WTC11 (cell line): Measurements from ENCODE around the gene FA2H. TPM values are rescaled to one million over a fixed set of nuclear protein-coding genes. Genes with fewer than 3 reads are reported as not detected.

ENCODE experiments used
- ATAC-seq: fragments of 200-7000 bp; cut with Tn5 transposase; 2 replicates; pipeline ENCODE4 v1.10.0; 2021; ENCODE audit warnings: mild to moderate bottlenecking, moderate library complexity
- CTCF ChIA-PET: fragments of 300-600 bp; sonication (Branson Sonifier 250); formaldehyde crosslinking; loops from one replicate; lab custom pipeline; 2021; ENCODE audit warnings: antibody characterized with exemption; lab: Charles Lee
- POLR2A ChIA-PET: fragments of 350-600 bp; sonication (Branson Sonifier 250); formaldehyde crosslinking; loops from one replicate; lab custom pipeline; 2021; ENCODE audit warnings: antibody characterized with exemption; lab: Charles Lee
- DNase-seq: peaks from one replicate; pipeline ENCODE4 v3.0.0; 2021; ENCODE audit warnings: low spot score
- H3K27ac Mint-ChIP-seq: 2 replicates; pipeline ENCODE4 v1.8.0; 2021; ENCODE audit warnings: mixed read lengths
- H3K27me3 Mint-ChIP-seq: 2 replicates; pipeline ENCODE4 v1.8.0; 2021; ENCODE audit warnings: low read depth, mild to moderate bottlenecking, moderate library complexity, mixed read lengths
- H3K36me3 Mint-ChIP-seq: 2 replicates; pipeline ENCODE4 v1.8.0; 2021; ENCODE audit warnings: mixed read lengths
- H3K4me1 Mint-ChIP-seq: 2 replicates; pipeline ENCODE4 v1.8.0; 2022; ENCODE audit warnings: mixed read lengths
- H3K4me3 Mint-ChIP-seq: 2 replicates; pipeline ENCODE4 v1.8.0; 2021; ENCODE audit warnings: mild to moderate bottlenecking, moderate library complexity, mixed read lengths
- H3K9me3 Mint-ChIP-seq: 2 replicates; pipeline ENCODE4 v1.8.0; 2021; ENCODE audit warnings: mixed read lengths
- AFF4 ChIP-seq: sonication (generic); formaldehyde crosslinking; IDR thresholded peaks from 2 replicates; pipeline ENCODE4 v1.8.1; 2023; ENCODE audit warnings: mild to moderate bottlenecking, missing genetic modification reagents, borderline replicate concordance
- ATF6 ChIP-seq: sonication (generic); formaldehyde crosslinking; IDR thresholded peaks from 2 replicates; pipeline ENCODE4 v1.8.1; 2023; ENCODE audit warnings: mild to moderate bottlenecking, missing genetic modification reagents
- CTCF ChIP-seq: fragments of 200-600 bp; IDR thresholded peaks from 2 replicates; pipeline ENCODE4 v1.8.0; 2022; ENCODE audit warnings: antibody characterized with exemption
- E2F5 ChIP-seq: sonication (generic); formaldehyde crosslinking; IDR thresholded peaks from 2 replicates; pipeline ENCODE4 v1.8.1; 2022; ENCODE audit warnings: mild to moderate bottlenecking, moderate library complexity, missing genetic modification reagents
- EMX1 ChIP-seq: fragments of 250-450 bp; sonication (Bioruptor Pico); IDR thresholded peaks from 2 replicates; pipeline ENCODE4 v1.8.0; 2021; ENCODE audit warnings: mild to moderate bottlenecking
- FOXK1 ChIP-seq: sonication (generic); formaldehyde crosslinking; IDR thresholded peaks from 2 replicates; pipeline ENCODE4 v1.8.0; 2022; ENCODE audit warnings: mild to moderate bottlenecking, moderate library complexity, missing genetic modification reagents
- FOXP4 ChIP-seq: sonication (generic); formaldehyde crosslinking; IDR thresholded peaks from 2 replicates; pipeline ENCODE4 v1.8.0; 2022; ENCODE audit warnings: mild to moderate bottlenecking, missing genetic modification reagents
- NR3C1 ChIP-seq: sonication (generic); formaldehyde crosslinking; conservative IDR thresholded peaks from 2 replicates; pipeline ENCODE4 v1.8.1; 2023; ENCODE audit warnings: low read depth, mild to moderate bottlenecking, missing genetic modification reagents
- PRDM15 ChIP-seq: sonication (generic); formaldehyde crosslinking; IDR thresholded peaks from 2 replicates; pipeline ENCODE4 v1.8.0; 2022; ENCODE audit warnings: missing genetic modification reagents
- RELA ChIP-seq: sonication (generic); formaldehyde crosslinking; IDR thresholded peaks from 2 replicates; pipeline ENCODE4 v1.8.1; 2022; ENCODE audit warnings: missing genetic modification reagents, mild to moderate bottlenecking, borderline replicate concordance
- RORB ChIP-seq: fragments of 250-450 bp; sonication (Bioruptor Pico); IDR thresholded peaks from 2 replicates; pipeline ENCODE4 v1.9.0; 2021; ENCODE audit warnings: mild to moderate bottlenecking
- ZMAT4 ChIP-seq: fragments of 250-450 bp; sonication (Bioruptor Pico); IDR thresholded peaks from 2 replicates; pipeline ENCODE4 v1.9.0; 2021; ENCODE audit warnings: mild to moderate bottlenecking
- ZNF671 ChIP-seq: fragments of 250-450 bp; sonication (Bioruptor Pico); IDR thresholded peaks from 2 replicates; pipeline ENCODE4 v1.8.0; 2021; ENCODE audit warnings: mild to moderate bottlenecking
- total RNA-seq: library from RNA; stranded (reverse); gene quantifications from 3 replicates; pipeline ENCODE4 v1.2.3, GENCODE V29; 2021

The FA2H gene
- total RNA-seq, 1 experiment from 2014 or later: 10.9 TPM

- no peak for TF ChIP-seq ATF6 (CRISPR knock-in tag)
Measured at GRCh38 chr16:74760007-74760767, 14.4 kb downstream of the FA2H start (continued).

GRCh38 chr16:74759564-74759963 is 15.1 kb downstream of the FA2H start:
- Mint-ChIP-seq H3K4me3 (no peak overlapping the region), H3K36me3 (no peaks in the 10 kb centered on the region), H3K4me1 (peaks cover 4% of the 10 kb centered on the region; the same call in 1 of the 2 replicates), H3K27me3 (no peaks in the 10 kb centered on the region), H3K9me3 (peaks cover 4% of the 10 kb centered on the region; the same call in 1 of the 2 replicates), H3K27ac (no peak overlapping the region)
- ChIA-PET POLR2A (no interaction called here), CTCF (interaction anchor here (1.0 kb wide), 2 partner anchors 15 to 32 kb away, joined by 3 read pairs; partner anchors contain the start of gene FA2H)
- DNase-seq (no peak), ATAC-seq (no peak)
- TF ChIP-seq NR3C1 (CRISPR knock-in tag) (no peak), CTCF (no peak), E2F5 (CRISPR knock-in tag) (no peak), FOXP4 (CRISPR knock-in tag) (no peak), RELA (no peak), RORB (CRISPR knock-in tag) (no peak), AFF4 (CRISPR knock-in tag) (no peak), ZMAT4 (no peak), ZNF671 (no peak), EMX1 (no peak), PRDM15 (CRISPR knock-in tag) (no peak), FOXK1 (CRISPR knock-in tag) (no peak)
